GM12878 (cell line): ENCODE measurements around the gene ROM1. TPM values are rescaled to one million over a fixed set of nuclear protein-coding genes. Genes with fewer than 3 reads are reported as not detected.
A peak's percentile ranks its signal among the peaks of the same experiment; 100 is the strongest.

Source experiments
- EGR1 ChIP-seq, 2 experiments: IDR thresholded peaks; 1 replicate in 1 of 2; 2 replicates in 1 of 2; pipeline ENCODE4 v1.6.1; 2011 to 2012; ENCODE audit warnings: low read depth in 2 of 2, low read length in 2 of 2, borderline replicate concordance in 1 of 2, mild to moderate bottlenecking in 1 of 2, moderate library complexity in 1 of 2
- IRF3 ChIP-seq: fragments of 450-650 bp; IDR thresholded peaks from 2 replicates; pipeline ENCODE4 v1.6.1; 2014; ENCODE audit warnings: mild to moderate bottlenecking
- MYB ChIP-seq: fragments of 150-350 bp; IDR thresholded peaks from 2 replicates; pipeline ENCODE4 v1.6.1; 2014; ENCODE audit warnings: mild to moderate bottlenecking, low read depth, low read length, borderline replicate concordance
- PAX5 ChIP-seq: IDR thresholded peaks from 2 replicates; pipeline ENCODE4 v1.6.1; 2011; ENCODE audit warnings: low read depth, low read length, borderline replicate concordance
- RAD51 ChIP-seq: fragments of 450-650 bp; IDR thresholded peaks from 2 replicates; pipeline ENCODE4 v1.6.1; 2016; ENCODE audit warnings: moderate library complexity, mild to moderate bottlenecking, inconsistent platforms
- RCOR1 ChIP-seq: conservative IDR thresholded peaks from 2 replicates; pipeline ENCODE4 v1.6.1; 2012; ENCODE audit warnings: low read depth, low read length, improper control_type of control experiment
- REST ChIP-seq: IDR thresholded peaks from 2 replicates; pipeline ENCODE4 v1.6.1; 2012; ENCODE audit warnings: mild to moderate bottlenecking, low read depth, low read length
- TCF12 ChIP-seq: IDR thresholded peaks from 2 replicates; pipeline ENCODE4 v1.6.1; 2011; ENCODE audit warnings: low read depth, mild to moderate bottlenecking, low read length
- ZNF384 ChIP-seq: IDR thresholded peaks from 2 replicates; pipeline ENCODE4 v1.6.1; 2012; ENCODE audit warnings: low read depth, mild to moderate bottlenecking, low read length, improper control_type of control experiment, borderline replicate concordance
- polyA plus RNA-seq, 11 experiments: library from polyadenylated mRNA; depleted of rRNA in 4 of 11; unstranded in 6 of 11; stranded (reverse) in 5 of 11; fragments of >200 nt; fragmentation: Nextera tagmentation in 4 of 11; fragmentation: Illumina TruSeq in 1 of 11; extraction: Ambion mirVana in 4 of 11; extraction: Trizol in 1 of 11; gene quantifications; 1 replicate in 1 of 11; 2 replicates in 10 of 11; pipeline versions ENCODE4 v1.2.1 to v1.2.3, GENCODE V29; 2011 to 2016; ENCODE audit warnings: inconsistent platforms in 2 of 11, missing spikeins in 2 of 11, low read depth in 1 of 11
- total RNA-seq, 4 experiments: library from RNA; depleted of rRNA in 3 of 4; stranded (reverse); fragments of >200 nt in 3 of 4; fragmentation: Illumina TruSeq in 1 of 4; extraction: Trizol in 1 of 4; gene quantifications; 2 replicates each; pipeline versions ENCODE4 v1.2.1 to v1.2.3, GENCODE V29; 2013 to 2021

Gene ROM1
- total and polyA plus RNA-seq, 10 of the 15 experiments (the other 5 are each of a cell fraction or from before 2014, with no cell fraction given): 0.42 to 3.0 (median 1.1) TPM

- TF ChIP-seq REST (no peak), ZNF384 (no peak), EGR1 (IDR thresholded peaks at IDR 0.05; ENCODE audit: borderline replicate concordance in 1 of 2, low read depth in 2 of 2, low read length in 2 of 2) (peak; percentile 43 to 59), RAD51 (peak; percentile 91), PAX5 (0 out of 2 replicates have a peak, but pooled peaks have one; percentile 14), IRF3 (no peak), MYB (no peak), RCOR1 (no peak), TCF12 (peak; percentile 60; the same call in 1 of the 2 replicates)
Measured at GRCh38 chr11:62621567-62622470, 8.8 kb downstream of the ROM1 start, which contains the start of gene B3GAT3 (continued).
